SK-N-SH (cell line): Measurements from ENCODE around the gene EPHA6. TPM values are rescaled to one million over a fixed set of nuclear protein-coding genes. Genes with fewer than 3 reads are reported as not detected.

Experiments used
- CTCF ChIA-PET: fragments of 300-600, 350-600 bp; formaldehyde crosslinking; extraction: SDS; loops from one replicate; lab custom pipeline; 2021; lab: Yijun Ruan, JAX
- POLR2A ChIA-PET: fragments of 350-600 bp; sonication (Branson Sonifier 250); formaldehyde crosslinking; extraction: SDS; loops from one replicate; lab custom pipeline; 2020; ENCODE audit warnings: antibody characterized with exemption, inconsistent platforms; lab: Yijun Ruan, JAX
- DNase-seq: peaks from one replicate; pipeline ENCODE4 v3.0.0; 2012
- H2AFZ ChIP-seq: fragments of 200-600 bp; sonication (generic); 2 replicates; pipeline ENCODE4 v1.8.1; 2016; ENCODE audit warnings: antibody characterized with exemption, mild to moderate bottlenecking, low read depth
- H3F3A ChIP-seq: fragments of 200-600 bp; sonication (generic); replicated peaks from 2 replicates; pipeline ENCODE3; 2016; ENCODE audit warnings: antibody characterized with exemption, mild to moderate bottlenecking; ENCODE audit not compliant: insufficient read depth
- H3K27ac ChIP-seq, 2 experiments: fragments of 200-500 bp in 1 of 2; fragments of 200-600 bp in 1 of 2; sonication (Bioruptor generic) in 1 of 2; sonication (generic), shearing (Covaris generic) in 1 of 2; 2 replicates each; pipeline versions ENCODE4 v1.5.1 to v1.6.1; 2014 to 2016; ENCODE audit warnings: low read depth in 2 of 2, inconsistent platforms in 1 of 2, low read length in 1 of 2, mild to moderate bottlenecking in 1 of 2, mixed read lengths in 1 of 2
- H3K27me3 ChIP-seq: fragments of 200-600 bp; sonication (generic), shearing (Covaris generic); 2 replicates; pipeline ENCODE4 v1.6.1; 2016; ENCODE audit warnings: mixed run types; ENCODE audit not compliant: insufficient read depth
- H3K36me3 ChIP-seq, 2 experiments: fragments of 200-500 bp in 1 of 2; fragments of 200-600 bp in 1 of 2; sonication (Bioruptor generic) in 1 of 2; sonication (generic) in 1 of 2; replicated peaks in 1 of 2; 2 replicates each; pipeline versions ENCODE3 to v1.5.1; 2014 to 2016; ENCODE audit warnings: low read length in 1 of 2, mild to moderate bottlenecking in 1 of 2; ENCODE audit not compliant: insufficient read depth in 2 of 2, control insufficient read depth in 1 of 2
- H3K4me1 ChIP-seq, 2 experiments: fragments of 200-500 bp in 1 of 2; fragments of 200-600 bp in 1 of 2; sonication (Bioruptor generic) in 1 of 2; sonication (generic), shearing (Covaris generic) in 1 of 2; 2 replicates each; pipeline versions ENCODE4 v1.5.1 to v1.6.1; 2014 to 2016; ENCODE audit warnings: low read depth in 1 of 2, low read length in 1 of 2, mixed run types in 1 of 2; ENCODE audit not compliant: insufficient read depth in 2 of 2, control insufficient read depth in 1 of 2
- H3K4me2 ChIP-seq: fragments of 200-600 bp; sonication (generic), shearing (Covaris generic); 2 replicates; pipeline ENCODE4 v1.6.1; 2017; ENCODE audit warnings: mixed run types
- H3K4me3 ChIP-seq, 2 experiments: fragments of 200-500 bp in 1 of 2; fragments of 200-600 bp in 1 of 2; sonication (Bioruptor generic) in 1 of 2; sonication (generic), shearing (Covaris generic) in 1 of 2; 2 replicates each; pipeline versions ENCODE4 v1.5.1 to v1.8.1; 2014 to 2016; ENCODE audit warnings: low read depth in 2 of 2, inconsistent platforms in 1 of 2, low read length in 1 of 2, mild to moderate bottlenecking in 1 of 2, mixed read lengths in 1 of 2, moderate library complexity in 1 of 2
- H3K79me2 ChIP-seq: fragments of 200-600 bp; sonication (generic); 2 replicates; pipeline ENCODE4 v1.8.1; 2017; ENCODE audit warnings: mild to moderate bottlenecking; ENCODE audit not compliant: insufficient read depth
- H3K9ac ChIP-seq: fragments of 200-600 bp; sonication (generic); 2 replicates; pipeline ENCODE4 v1.6.1; 2017; ENCODE audit warnings: mixed run types
- H3K9me2 ChIP-seq: fragments of 200-600 bp; sonication (generic); 2 replicates; pipeline ENCODE4 v1.6.1; 2017; ENCODE audit warnings: mixed run types
- H3K9me3 ChIP-seq: fragments of 200-600 bp; sonication (generic); 2 replicates; pipeline ENCODE4 v1.6.1; 2017; ENCODE audit warnings: mixed run types, mild to moderate bottlenecking, moderate library complexity
- H4K20me1 ChIP-seq: fragments of 200-600 bp; sonication (generic); 2 replicates; pipeline ENCODE4 v1.6.1; 2017; ENCODE audit warnings: mild to moderate bottlenecking, mixed run types; ENCODE audit not compliant: insufficient read depth
- CHD2 ChIP-seq: fragments of 150-350 bp; IDR thresholded peaks from 2 replicates; pipeline ENCODE4 v1.6.1; 2018; ENCODE audit warnings: low read length; ENCODE audit not compliant: partially characterized antibody
- ELF1 ChIP-seq: IDR thresholded peaks from 2 replicates; pipeline ENCODE4 v1.4.0; 2012
- EP300 ChIP-seq, 2 experiments: IDR thresholded peaks; 2 replicates each; pipeline versions ENCODE4 v1.4.0 to v1.6.1; 2012; ENCODE audit warnings: borderline replicate concordance in 1 of 2, low read depth in 1 of 2, low read length in 1 of 2
- EZH2phosphoT487 ChIP-seq: fragments of 200-600 bp; sonication (generic); IDR thresholded peaks from 2 replicates; pipeline ENCODE4 v1.6.1; 2017; ENCODE audit warnings: low read depth, mixed run types, mild to moderate bottlenecking, antibody characterized with exemption, moderate library complexity, borderline replicate concordance
- FOSL2 ChIP-seq: IDR thresholded peaks from 2 replicates; pipeline ENCODE4 v1.4.0; 2012; ENCODE audit warnings: low read depth, mild to moderate bottlenecking, moderate library complexity, borderline replicate concordance
- GABPA ChIP-seq: IDR thresholded peaks from 2 replicates; pipeline ENCODE4 v1.4.0; 2012; ENCODE audit warnings: low read depth, mild to moderate bottlenecking
- GATA2 ChIP-seq: sonication (generic); formaldehyde crosslinking; IDR thresholded peaks from 2 replicates; pipeline ENCODE4 v1.5.0; 2020; ENCODE audit warnings: mild to moderate bottlenecking, missing genetic modification reagents
- JUND ChIP-seq: IDR thresholded peaks from 2 replicates; pipeline ENCODE4 v1.4.0; 2012
- MEF2A ChIP-seq: IDR thresholded peaks from 2 replicates; pipeline ENCODE4 v1.4.0; 2012; ENCODE audit warnings: low read depth, borderline replicate concordance
- MXI1 ChIP-seq: IDR thresholded peaks from 2 replicates; pipeline ENCODE4 v1.6.1; 2012; ENCODE audit warnings: mild to moderate bottlenecking, low read depth, low read length, improper control_type of control experiment
- NRF1 ChIP-seq: IDR thresholded peaks from 2 replicates; pipeline ENCODE4 v1.6.1; 2012; ENCODE audit warnings: low read depth, mild to moderate bottlenecking, low read length
- POLR2AphosphoS5 ChIP-seq: IDR thresholded peaks from 2 replicates; pipeline ENCODE4 v1.6.1; 2012; ENCODE audit warnings: low read depth, low read length
- RXRA ChIP-seq: IDR thresholded peaks from 2 replicates; pipeline ENCODE4 v1.4.0; 2012; ENCODE audit warnings: low read depth, mild to moderate bottlenecking, borderline replicate concordance
- SMC3 ChIP-seq: IDR thresholded peaks from 2 replicates; pipeline ENCODE4 v1.6.1; 2012; ENCODE audit warnings: low read depth, low read length, improper control_type of control experiment
- TAF1 ChIP-seq: IDR thresholded peaks from 2 replicates; pipeline ENCODE4 v1.6.1; 2012; ENCODE audit warnings: low read depth, mild to moderate bottlenecking, low read length, moderate library complexity, borderline replicate concordance
- TEAD4 ChIP-seq: IDR thresholded peaks from 2 replicates; pipeline ENCODE4 v1.4.0; 2012; ENCODE audit warnings: mild to moderate bottlenecking, borderline replicate concordance; ENCODE audit not compliant: insufficient read depth
- WGBS: methylation state at CpG from one replicate; pipeline ENCODE4 v1.1.6; 2017; ENCODE audit warnings: low lambda C conversion rate; 5-methylcytosine and 5-hydroxymethylcytosine counted together
- polyA plus RNA-seq, 3 experiments: library from polyadenylated mRNA; depleted of rRNA; stranded (reverse); fragments of >200 nt; gene quantifications; 2 replicates each; pipeline ENCODE4 v1.2.3, GENCODE V29; 2012
- TF ChIP-seq, protein P1 (sequence below): IDR thresholded peaks from 2 replicates; pipeline ENCODE4 v1.4.0; 2012; ENCODE audit warnings: low read depth, borderline replicate concordance
- TF ChIP-seq, protein P2 (sequence below): fragments of 200-600 bp; sonication (generic); IDR thresholded peaks from 2 replicates; pipeline ENCODE4 v1.6.1; 2017; ENCODE audit warnings: antibody characterized with exemption, mild to moderate bottlenecking, moderate library complexity
- TF ChIP-seq, protein P3 (sequence below): fragments of 150-350 bp; IDR thresholded peaks from 2 replicates; pipeline ENCODE4 v1.6.1; 2016; ENCODE audit warnings: mild to moderate bottlenecking, low read depth, low read length
- TF ChIP-seq, protein P4 (sequence below): IDR thresholded peaks from 2 replicates; pipeline ENCODE4 v1.6.1; 2012; ENCODE audit warnings: mild to moderate bottlenecking, low read depth, low read length, moderate library complexity
- TF ChIP-seq, protein P5 (sequence below): IDR thresholded peaks from 2 replicates; pipeline ENCODE4 v1.4.0; 2012; ENCODE audit warnings: low read depth

EPHA6 gene
- polyA plus RNA-seq, 1 of the 3 experiments (the other 2 are of a cell fraction) = not detected

DNA sequence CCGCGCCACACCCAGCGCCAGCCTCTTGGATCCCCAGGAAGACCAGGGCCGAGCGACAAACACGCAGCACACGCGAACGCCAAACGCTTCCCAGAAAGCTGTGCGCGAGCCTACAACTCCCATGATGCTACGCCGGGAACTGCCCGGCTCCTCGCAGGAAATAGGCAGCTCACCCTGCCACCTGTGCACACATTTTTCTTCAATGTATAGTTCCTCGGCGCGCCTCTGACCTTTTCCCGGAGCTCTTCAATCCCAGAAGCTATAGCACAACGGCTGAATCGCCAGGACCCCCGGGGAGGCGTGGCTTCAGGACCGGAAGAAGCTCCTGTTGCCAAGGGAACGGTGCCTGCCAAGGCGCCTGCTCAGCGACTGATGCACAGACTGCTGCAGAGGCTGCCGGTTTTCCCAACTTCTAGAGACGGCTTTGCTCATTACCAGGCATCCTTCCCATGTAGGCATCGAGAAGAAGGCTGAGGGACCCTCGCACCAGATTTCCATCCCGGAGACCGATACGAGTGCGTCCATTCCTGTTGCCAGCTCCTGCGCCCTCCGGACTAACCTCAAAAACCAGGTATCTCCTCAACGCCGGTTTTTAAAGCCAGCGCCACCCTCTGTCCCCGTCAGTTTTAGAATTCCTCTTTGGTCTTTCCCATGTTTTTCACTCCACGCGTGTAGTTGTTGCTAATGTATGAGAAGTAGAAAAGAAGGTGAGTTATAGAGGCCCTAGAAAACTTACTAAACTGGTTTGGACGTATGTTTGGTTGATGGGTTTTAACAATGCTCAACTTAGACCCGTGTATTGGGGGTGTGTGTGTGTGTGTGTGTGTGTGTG is 950.2 kb downstream of the EPHA6 start, which contains the start of gene ARL6 (continued):
- TF ChIP-seq, protein P1, sequence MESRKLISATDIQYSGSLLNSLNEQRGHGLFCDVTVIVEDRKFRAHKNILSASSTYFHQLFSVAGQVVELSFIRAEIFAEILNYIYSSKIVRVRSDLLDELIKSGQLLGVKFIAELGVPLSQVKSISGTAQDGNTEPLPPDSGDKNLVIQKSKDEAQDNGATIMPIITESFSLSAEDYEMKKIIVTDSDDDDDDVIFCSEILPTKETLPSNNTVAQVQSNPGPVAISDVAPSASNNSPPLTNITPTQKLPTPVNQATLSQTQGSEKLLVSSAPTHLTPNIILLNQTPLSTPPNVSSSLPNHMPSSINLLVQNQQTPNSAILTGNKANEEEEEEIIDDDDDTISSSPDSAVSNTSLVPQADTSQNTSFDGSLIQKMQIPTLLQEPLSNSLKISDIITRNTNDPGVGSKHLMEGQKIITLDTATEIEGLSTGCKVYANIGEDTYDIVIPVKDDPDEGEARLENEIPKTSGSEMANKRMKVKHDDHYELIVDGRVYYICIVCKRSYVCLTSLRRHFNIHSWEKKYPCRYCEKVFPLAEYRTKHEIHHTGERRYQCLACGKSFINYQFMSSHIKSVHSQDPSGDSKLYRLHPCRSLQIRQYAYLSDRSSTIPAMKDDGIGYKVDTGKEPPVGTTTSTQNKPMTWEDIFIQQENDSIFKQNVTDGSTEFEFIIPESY = peak; percentile 40; the same call in 1 of the 2 replicates
- TF ChIP-seq, protein P2, sequence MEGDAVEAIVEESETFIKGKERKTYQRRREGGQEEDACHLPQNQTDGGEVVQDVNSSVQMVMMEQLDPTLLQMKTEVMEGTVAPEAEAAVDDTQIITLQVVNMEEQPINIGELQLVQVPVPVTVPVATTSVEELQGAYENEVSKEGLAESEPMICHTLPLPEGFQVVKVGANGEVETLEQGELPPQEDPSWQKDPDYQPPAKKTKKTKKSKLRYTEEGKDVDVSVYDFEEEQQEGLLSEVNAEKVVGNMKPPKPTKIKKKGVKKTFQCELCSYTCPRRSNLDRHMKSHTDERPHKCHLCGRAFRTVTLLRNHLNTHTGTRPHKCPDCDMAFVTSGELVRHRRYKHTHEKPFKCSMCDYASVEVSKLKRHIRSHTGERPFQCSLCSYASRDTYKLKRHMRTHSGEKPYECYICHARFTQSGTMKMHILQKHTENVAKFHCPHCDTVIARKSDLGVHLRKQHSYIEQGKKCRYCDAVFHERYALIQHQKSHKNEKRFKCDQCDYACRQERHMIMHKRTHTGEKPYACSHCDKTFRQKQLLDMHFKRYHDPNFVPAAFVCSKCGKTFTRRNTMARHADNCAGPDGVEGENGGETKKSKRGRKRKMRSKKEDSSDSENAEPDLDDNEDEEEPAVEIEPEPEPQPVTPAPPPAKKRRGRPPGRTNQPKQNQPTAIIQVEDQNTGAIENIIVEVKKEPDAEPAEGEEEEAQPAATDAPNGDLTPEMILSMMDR = peak; percentile 31; the same call in 1 of the 2 replicates
- TF ChIP-seq ELF1 (peak; percentile 66), TAF1 (peak; percentile 67)

DNA sequence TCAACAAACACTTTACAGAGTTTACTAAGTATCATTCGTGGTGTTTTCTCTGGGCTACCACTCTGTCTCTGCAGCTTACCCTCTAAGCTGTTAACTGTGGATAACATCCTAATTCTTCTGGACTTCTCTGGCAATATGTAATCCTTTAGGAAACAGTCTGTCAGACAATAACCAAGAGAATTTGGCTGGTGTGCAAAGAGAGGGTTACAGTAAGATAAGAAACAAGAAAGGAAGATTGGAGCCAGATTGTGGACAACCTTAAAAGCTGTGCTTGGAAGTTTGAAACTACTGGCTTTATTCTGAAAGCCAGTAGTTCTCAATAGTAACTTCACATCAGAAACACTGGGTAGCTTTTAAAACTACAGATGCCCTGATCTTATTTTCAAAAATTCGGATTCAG is 950.9 kb downstream of the EPHA6 start:
- peaks cover 3% of the 10 kb centered on the region for H3K79me2 ChIP-seq
- H3K4me3 ChIP-seq = peak overlapping the region; percentile 87 to 95
- no peaks in the 10 kb centered on the region for H3K9me2 ChIP-seq
- no peaks in the 10 kb centered on the region for H3K9me3 ChIP-seq
- peaks cover 0 to 10% of the 10 kb centered on the region in 2 experiments; a peak in 3 of 4 replicates for H3K4me1 ChIP-seq
- no peaks in the 10 kb centered on the region for H4K20me1 ChIP-seq
- peak overlapping the region in 1 of 2 experiments; percentile 25; a peak in 1 of 4 replicates for H3K27ac ChIP-seq
- H2AFZ ChIP-seq = peak overlapping the region; percentile 97
- DNase-seq = no peak
- peak overlapping the region; percentile 71 for H3K4me2 ChIP-seq
- H3K27me3 ChIP-seq = no peaks in the 10 kb centered on the region
- WGBS = 8% methylated on average over 2 of the region's 2 CpGs
- ChIA-PET POLR2A (interaction anchor here (1.5 to 1.7 kb wide), 2 partner anchors 22 to 206 kb away, joined by 5 to 6 read pairs; no protein-coding TSS in a partner anchor), CTCF (interaction anchor here (1.0 to 1.8 kb wide), 5 partner anchors 40 to 903 kb away, joined by 3 to 5 read pairs (median 5); no protein-coding TSS in a partner anchor)
- H3F3A ChIP-seq = no peaks in the 10 kb centered on the region
- TF ChIP-seq GATA2 (CRISPR knock-in tag) (no peak), MEF2A (no peak), CHD2 (no peak), POLR2AphosphoS5 (no peak), JUND (no peak), ELF1 (no peak), TAF1 (no peak), SMC3 (no peak), RXRA (no peak), TEAD4 (no peak), MXI1 (no peak), EP300 (IDR thresholded peaks at IDR 0.05; ENCODE audit: borderline replicate concordance in 1 of 2, low read depth in 1 of 2, low read length in 1 of 2) (no peak), EZH2phosphoT487 (no peak), FOSL2 (no peak), GABPA (no peak), NRF1 (no peak)
- TF ChIP-seq, protein P3, sequence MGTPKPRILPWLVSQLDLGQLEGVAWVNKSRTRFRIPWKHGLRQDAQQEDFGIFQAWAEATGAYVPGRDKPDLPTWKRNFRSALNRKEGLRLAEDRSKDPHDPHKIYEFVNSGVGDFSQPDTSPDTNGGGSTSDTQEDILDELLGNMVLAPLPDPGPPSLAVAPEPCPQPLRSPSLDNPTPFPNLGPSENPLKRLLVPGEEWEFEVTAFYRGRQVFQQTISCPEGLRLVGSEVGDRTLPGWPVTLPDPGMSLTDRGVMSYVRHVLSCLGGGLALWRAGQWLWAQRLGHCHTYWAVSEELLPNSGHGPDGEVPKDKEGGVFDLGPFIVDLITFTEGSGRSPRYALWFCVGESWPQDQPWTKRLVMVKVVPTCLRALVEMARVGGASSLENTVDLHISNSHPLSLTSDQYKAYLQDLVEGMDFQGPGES = no peak
- TF ChIP-seq, protein P4, sequence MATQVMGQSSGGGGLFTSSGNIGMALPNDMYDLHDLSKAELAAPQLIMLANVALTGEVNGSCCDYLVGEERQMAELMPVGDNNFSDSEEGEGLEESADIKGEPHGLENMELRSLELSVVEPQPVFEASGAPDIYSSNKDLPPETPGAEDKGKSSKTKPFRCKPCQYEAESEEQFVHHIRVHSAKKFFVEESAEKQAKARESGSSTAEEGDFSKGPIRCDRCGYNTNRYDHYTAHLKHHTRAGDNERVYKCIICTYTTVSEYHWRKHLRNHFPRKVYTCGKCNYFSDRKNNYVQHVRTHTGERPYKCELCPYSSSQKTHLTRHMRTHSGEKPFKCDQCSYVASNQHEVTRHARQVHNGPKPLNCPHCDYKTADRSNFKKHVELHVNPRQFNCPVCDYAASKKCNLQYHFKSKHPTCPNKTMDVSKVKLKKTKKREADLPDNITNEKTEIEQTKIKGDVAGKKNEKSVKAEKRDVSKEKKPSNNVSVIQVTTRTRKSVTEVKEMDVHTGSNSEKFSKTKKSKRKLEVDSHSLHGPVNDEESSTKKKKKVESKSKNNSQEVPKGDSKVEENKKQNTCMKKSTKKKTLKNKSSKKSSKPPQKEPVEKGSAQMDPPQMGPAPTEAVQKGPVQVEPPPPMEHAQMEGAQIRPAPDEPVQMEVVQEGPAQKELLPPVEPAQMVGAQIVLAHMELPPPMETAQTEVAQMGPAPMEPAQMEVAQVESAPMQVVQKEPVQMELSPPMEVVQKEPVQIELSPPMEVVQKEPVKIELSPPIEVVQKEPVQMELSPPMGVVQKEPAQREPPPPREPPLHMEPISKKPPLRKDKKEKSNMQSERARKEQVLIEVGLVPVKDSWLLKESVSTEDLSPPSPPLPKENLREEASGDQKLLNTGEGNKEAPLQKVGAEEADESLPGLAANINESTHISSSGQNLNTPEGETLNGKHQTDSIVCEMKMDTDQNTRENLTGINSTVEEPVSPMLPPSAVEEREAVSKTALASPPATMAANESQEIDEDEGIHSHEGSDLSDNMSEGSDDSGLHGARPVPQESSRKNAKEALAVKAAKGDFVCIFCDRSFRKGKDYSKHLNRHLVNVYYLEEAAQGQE = no peak
- TF ChIP-seq, protein P5, sequence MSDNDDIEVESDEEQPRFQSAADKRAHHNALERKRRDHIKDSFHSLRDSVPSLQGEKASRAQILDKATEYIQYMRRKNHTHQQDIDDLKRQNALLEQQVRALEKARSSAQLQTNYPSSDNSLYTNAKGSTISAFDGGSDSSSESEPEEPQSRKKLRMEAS = no peak
- peaks cover 4 to 19% of the 10 kb centered on the region in 2 experiments for H3K36me3 ChIP-seq
- peak overlapping the region; percentile 60; the same call in 1 of the 2 replicates for H3K9ac ChIP-seq
